Activated CD8-positive, alpha-beta memory T cell treated with anti-CD3 and anti-CD28 coated beads, Interleukin-2, amount 10 ng/mL, durations not matched to agents 7 days and 5 days (primary cell): ENCODE data around the gene PRSS38. TPM values are rescaled to one million over a fixed set of nuclear protein-coding genes. Genes with fewer than 3 reads are reported as not detected.

Source experiments
- ATAC-seq: fragments of 150-1000 bp; cut with Tn5 transposase; one replicate; pipeline ENCODE4 v1.10.0; 2021; ENCODE audit warnings: moderate library complexity
- CTCF ChIA-PET: fragments of 350-600 bp; sonication (Branson Sonifier 250); formaldehyde crosslinking; loops from one replicate; lab custom pipeline; 2021; ENCODE audit warnings: antibody characterized with exemption; lab: Charles Lee
- DNase-seq: peaks from one replicate; pipeline ENCODE4 v3.0.0-alpha.2; 2020
- H3K27ac Mint-ChIP-seq: one replicate; pipeline ENCODE4 v1.8.0; 2021; ENCODE audit warnings: mild to moderate bottlenecking, mixed read lengths
- H3K27me3 Mint-ChIP-seq: one replicate; pipeline ENCODE4 v1.8.0; 2021; ENCODE audit warnings: mixed read lengths
- H3K36me3 Mint-ChIP-seq: one replicate; pipeline ENCODE4 v1.8.0; 2021; ENCODE audit warnings: mild to moderate bottlenecking, mixed read lengths
- H3K4me1 Mint-ChIP-seq: one replicate; pipeline ENCODE4 v1.8.0; 2021; ENCODE audit warnings: mixed read lengths
- H3K4me3 Mint-ChIP-seq: one replicate; pipeline ENCODE4 v1.8.0; 2021; ENCODE audit warnings: mild to moderate bottlenecking, moderate library complexity, mixed read lengths
- H3K9me3 Mint-ChIP-seq: one replicate; pipeline ENCODE4 v1.8.0; 2022; ENCODE audit warnings: low read depth, mixed read lengths
- total RNA-seq, 2 experiments: library from RNA; stranded (reverse); gene quantifications; one replicate each; pipeline ENCODE4 v1.2.3, GENCODE V29; 2021

Gene PRSS38
- total RNA-seq, 2 experiments from 2014 or later, result not detected

DNA sequence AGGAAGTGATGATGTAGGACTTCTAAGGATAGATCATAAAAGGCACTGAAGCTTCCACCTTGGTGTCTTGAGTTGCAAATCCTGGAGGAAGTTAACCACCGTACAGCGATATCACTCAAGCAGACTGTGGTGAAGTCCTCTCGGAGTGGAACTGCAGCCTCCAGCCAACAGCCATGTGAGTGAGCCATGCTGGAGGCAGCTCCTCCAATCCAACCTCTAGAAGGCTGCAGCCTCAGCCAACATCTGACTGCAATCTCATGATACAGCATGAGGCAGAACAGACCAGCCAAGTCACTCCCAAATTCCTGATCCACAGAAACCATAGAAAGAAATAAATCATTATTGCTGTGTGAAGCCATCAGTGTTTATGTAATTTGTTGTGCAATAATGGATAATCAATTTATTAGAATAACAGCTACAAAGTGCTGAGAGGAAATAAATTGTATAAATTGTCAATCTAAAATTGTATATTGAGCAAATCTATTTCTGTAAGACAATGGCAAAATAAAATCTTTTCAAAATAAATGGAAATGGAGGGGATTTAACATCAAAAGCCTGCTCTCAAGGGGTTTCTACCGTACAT, 65.0 kb downstream of the PRSS38 start:
- Mint-ChIP-seq H3K9me3 (no peaks in the 10 kb centered on the region), H3K36me3 (no peaks in the 10 kb centered on the region), H3K4me3 (no peak overlapping the region), H3K27ac (no peak overlapping the region), H3K4me1 (peaks cover 2% of the 10 kb centered on the region), H3K27me3 (peaks cover 19% of the 10 kb centered on the region)
- peak; percentile 36 for DNase-seq
- no peak for ATAC-seq
- CTCF ChIA-PET, result no interaction called here

GRCh38 chr1:227883073-227883520, 67.6 kb downstream of the PRSS38 start:
- CTCF ChIA-PET, result no interaction called here
- Mint-ChIP-seq H3K36me3 (no peaks in the 10 kb centered on the region), H3K4me3 (no peak overlapping the region), H3K27me3 (peaks cover 9% of the 10 kb centered on the region), H3K27ac (no peak overlapping the region), H3K4me1 (peaks cover 10% of the 10 kb centered on the region), H3K9me3 (no peaks in the 10 kb centered on the region)
- ATAC-seq (no peak), DNase-seq (peak; percentile 37)

DNA sequence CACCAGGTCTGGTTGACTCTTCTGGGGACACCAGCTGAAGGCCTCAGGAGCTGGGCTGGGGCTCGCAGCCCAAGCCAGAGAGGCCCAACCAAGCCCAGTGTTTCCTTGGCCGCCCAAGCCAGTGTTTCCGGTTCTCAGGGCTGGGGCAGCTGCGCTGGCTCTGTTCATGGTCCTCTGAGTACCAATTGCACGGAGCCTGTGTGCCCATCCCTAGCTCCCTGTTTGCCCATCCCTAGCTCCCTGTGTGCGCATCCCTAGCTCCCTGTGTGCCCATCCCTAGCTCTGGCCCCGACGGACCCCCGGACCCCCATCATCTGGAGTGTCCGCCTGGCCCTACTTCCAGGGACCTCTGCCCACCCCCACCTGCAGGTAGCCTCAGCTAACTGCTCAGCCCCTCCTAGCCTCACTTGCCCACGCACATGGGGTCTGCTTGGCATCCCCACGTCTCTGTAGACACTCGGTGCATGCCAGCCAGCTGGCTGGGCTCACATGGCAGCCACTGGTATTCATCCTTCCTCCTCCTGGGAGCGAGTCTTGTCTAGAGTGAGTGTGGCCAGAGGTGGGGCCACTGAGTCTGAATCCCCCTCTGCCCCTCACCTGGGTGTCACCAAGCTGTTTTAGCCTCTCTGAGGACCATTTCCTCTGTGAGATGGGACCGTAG, 68.3 kb downstream of the PRSS38 start:
- ATAC-seq (no peak), DNase-seq (peak; percentile 35)
- Mint-ChIP-seq H3K27me3 (peaks cover 9% of the 10 kb centered on the region), H3K36me3 (no peaks in the 10 kb centered on the region), H3K9me3 (no peaks in the 10 kb centered on the region), H3K27ac (no peak overlapping the region), H3K4me3 (no peak overlapping the region), H3K4me1 (peaks cover 10% of the 10 kb centered on the region)
- CTCF ChIA-PET, result no interaction called here

DNA sequence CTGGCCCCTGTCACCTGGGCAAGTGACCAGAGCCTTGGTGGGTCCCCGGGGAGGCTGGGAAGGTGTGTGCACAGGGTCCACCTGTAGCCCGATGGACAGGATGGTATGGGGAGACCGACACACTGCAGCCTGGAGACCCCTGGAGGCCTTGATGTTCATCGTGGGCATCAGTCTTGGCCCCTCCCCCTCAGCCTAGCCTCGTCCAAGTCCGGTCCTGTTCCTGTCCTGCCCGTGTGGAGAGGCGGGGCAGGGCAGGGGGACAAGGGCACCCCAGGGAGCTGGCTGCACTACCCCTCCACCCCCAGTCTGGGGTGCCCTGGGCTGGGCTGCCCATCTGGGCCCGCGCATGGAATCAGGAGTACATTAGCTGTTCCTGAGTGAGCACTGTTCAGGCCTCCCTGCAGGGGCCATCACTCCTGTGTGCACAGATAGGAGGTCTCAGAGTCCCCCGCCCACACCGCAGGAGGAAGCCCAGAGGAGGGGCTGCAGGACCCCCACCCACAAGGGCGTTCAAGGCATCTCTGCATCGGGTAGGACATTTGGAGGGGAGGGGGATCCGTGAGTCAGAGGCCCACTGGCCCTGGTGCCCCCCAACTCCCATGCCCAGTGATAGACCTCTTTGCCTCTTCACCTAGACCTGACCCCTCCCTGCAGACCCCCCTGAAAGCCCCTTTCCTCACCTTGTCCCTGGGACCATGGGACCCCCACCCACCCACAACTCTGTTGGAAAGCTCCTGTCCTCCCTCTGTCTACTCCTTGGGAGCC, 69.1 kb downstream of the PRSS38 start:
- CTCF ChIA-PET, result no interaction called here
- ATAC-seq, result no peak
- H3K27ac Mint-ChIP-seq, result no peak overlapping the region

DNA sequence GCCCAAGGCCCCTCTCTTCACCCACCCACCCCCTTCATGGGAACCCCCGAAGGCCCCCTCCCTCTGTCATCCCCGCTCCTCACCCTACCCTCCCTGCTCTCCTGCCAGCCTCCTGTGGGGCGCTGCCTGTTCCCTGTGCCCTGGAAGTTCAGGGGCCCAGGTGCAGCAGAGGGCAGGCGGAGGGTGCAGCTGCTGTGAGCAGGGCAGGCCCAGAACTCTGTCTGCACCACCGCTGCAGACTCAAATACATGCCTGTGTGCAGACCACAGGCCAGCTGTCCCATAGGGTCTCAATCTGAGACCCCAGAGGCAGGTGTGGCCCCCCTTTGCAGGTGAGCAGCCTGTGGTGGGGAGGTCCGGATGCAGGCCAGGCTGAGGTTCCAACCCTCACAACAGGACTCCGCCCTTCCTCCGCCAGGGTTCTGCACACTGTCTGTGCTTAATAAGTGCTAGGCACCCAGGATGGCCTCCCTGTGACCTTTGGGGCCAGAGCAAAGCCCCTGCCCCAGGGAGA, 69.7 kb downstream of the PRSS38 start:
- Mint-ChIP-seq H3K27me3 (peaks cover 3% of the 10 kb centered on the region), H3K4me3 (no peak overlapping the region), H3K27ac (peak overlapping the region; percentile 76), H3K4me1 (peaks cover 10% of the 10 kb centered on the region), H3K36me3 (no peaks in the 10 kb centered on the region), H3K9me3 (no peaks in the 10 kb centered on the region)
- CTCF ChIA-PET, result interaction anchor here (1.6 kb wide), 1 partner anchor 119 kb away, joined by 4 read pairs; no protein-coding TSS in a partner anchor
- ATAC-seq (peak; percentile 65), DNase-seq (peak; percentile 67)

More for the DNA sequence above, 69.1 kb downstream of the PRSS38 start:
- no peaks in the 10 kb centered on the region for H3K9me3 Mint-ChIP-seq
- H3K36me3 Mint-ChIP-seq, result no peaks in the 10 kb centered on the region
- peaks cover 10% of the 10 kb centered on the region for H3K4me1 Mint-ChIP-seq
- DNase-seq, result no peak
- H3K4me3 Mint-ChIP-seq, result no peak overlapping the region
- H3K27me3 Mint-ChIP-seq, result peaks cover 5% of the 10 kb centered on the region

GRCh38 chr1:227885648-227886502, 70.4 kb downstream of the PRSS38 start:
- Mint-ChIP-seq H3K36me3 (no peaks in the 10 kb centered on the region), H3K4me1 (peaks cover 10% of the 10 kb centered on the region), H3K9me3 (no peaks in the 10 kb centered on the region), H3K4me3 (no peak overlapping the region), H3K27ac (peak overlapping the region; percentile 76), H3K27me3 (peaks cover under 1% of the 10 kb centered on the region)
- peak; percentile 35 for ATAC-seq
- CTCF ChIA-PET, result interaction anchor here (1.6 kb wide), 1 partner anchor 120 kb away, joined by 4 read pairs; no protein-coding TSS in a partner anchor
- peak; percentile 36 for DNase-seq

- CTCF ChIA-PET, result interaction anchor here (1.6 kb wide), 1 partner anchor 121 kb away, joined by 4 read pairs; no protein-coding TSS in a partner anchor
- Mint-ChIP-seq H3K4me3 (no peak overlapping the region), H3K9me3 (no peaks in the 10 kb centered on the region), H3K36me3 (no peaks in the 10 kb centered on the region), H3K27me3 (no peaks in the 10 kb centered on the region), H3K4me1 (peaks cover 10% of the 10 kb centered on the region), H3K27ac (no peak overlapping the region)
- ATAC-seq (no peak), DNase-seq (no peak)
Measured at GRCh38 chr1:227886503-227886961, 71.1 kb downstream of the PRSS38 start.

DNA sequence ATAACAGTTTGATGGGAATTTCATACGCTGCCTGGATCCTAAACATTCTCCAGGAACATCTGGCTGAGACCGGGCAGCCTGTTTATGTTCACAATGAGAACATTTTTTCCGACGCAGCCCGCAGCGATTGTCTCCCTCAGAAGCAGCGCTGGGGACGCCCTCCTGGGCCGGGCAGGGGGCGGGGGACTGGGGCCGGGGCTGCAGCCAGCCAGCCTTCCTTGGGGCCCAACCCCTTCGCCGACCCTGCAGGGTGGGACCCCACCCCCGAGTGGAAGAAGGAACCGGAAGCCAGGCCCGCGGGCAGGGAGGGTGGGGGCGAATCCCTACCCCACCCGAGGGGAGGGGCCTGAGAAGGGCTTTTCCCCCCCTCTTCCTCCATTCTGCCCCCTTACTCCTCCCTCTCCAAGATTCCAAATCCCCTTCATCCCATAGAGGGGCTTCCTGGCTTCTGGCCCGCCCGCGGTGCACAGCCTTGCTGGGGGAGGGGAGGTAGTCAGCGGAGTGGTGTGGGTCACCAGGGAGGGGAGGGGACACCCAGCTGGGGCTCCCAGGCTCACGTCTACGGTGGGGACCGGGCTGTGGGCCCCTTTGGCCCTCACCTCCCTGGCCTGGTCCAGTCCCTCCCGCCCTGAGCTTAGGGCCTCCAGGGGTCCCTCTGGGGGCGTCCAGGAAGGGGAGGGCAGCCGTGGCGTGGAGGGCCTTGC, 71.7 kb downstream of the PRSS38 start:
- ATAC-seq (no peak), DNase-seq (peak; percentile 37)
- Mint-ChIP-seq H3K27me3 (no peaks in the 10 kb centered on the region), H3K4me1 (peaks cover 10% of the 10 kb centered on the region), H3K36me3 (no peaks in the 10 kb centered on the region), H3K27ac (no peak overlapping the region), H3K4me3 (no peak overlapping the region), H3K9me3 (no peaks in the 10 kb centered on the region)
- CTCF ChIA-PET, result no interaction called here

DNA sequence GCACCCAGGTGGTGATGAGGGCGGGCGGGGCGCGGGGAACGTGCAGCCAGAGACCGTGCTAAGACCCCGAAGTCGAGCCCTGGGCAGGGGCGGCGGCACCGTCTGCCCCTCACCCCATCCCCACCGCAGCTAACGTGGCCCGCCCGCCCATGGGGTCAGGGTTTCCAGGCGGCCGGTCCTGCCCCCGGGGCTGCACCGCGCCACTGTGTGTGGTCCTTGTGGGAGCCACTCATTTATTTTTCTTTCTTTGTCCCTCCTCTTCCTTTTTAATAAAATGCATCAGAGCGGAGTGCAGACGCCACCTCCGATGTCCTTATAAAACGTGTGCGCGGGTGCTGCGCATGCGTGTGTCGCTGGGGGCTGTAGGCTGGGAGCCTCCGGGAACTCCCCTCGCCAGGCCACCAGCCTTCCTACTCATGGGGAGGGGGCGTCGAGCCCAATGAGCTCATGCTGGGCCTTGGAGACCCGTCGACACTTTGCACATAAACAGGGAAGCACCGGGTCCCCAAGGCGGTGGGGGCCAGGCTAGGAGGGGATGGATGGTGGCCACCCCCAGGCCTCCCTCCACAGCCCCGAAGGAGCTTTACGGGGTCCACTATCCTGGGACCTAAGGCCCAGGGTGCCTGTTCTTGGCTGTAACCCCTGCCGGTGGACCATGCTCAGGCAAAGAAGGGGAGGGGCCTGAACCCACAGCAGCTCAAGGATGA, 72.4 kb downstream of the PRSS38 start:
- CTCF ChIA-PET, result no interaction called here
- no peaks in the 10 kb centered on the region for H3K9me3 Mint-ChIP-seq
- ATAC-seq (no peak), DNase-seq (peak; percentile 38)
- no peak overlapping the region for H3K27ac Mint-ChIP-seq
- H3K36me3 Mint-ChIP-seq, result no peaks in the 10 kb centered on the region
- peaks cover 10% of the 10 kb centered on the region for H3K4me1 Mint-ChIP-seq
- H3K27me3 Mint-ChIP-seq, result no peaks in the 10 kb centered on the region
- H3K4me3 Mint-ChIP-seq, result no peak overlapping the region

- no peak for DNase-seq
- H3K9me3 Mint-ChIP-seq, result no peaks in the 10 kb centered on the region
- H3K4me1 Mint-ChIP-seq, result peaks cover 10% of the 10 kb centered on the region
- CTCF ChIA-PET, result no interaction called here
- no peaks in the 10 kb centered on the region for H3K27me3 Mint-ChIP-seq
- no peak for ATAC-seq
- no peak overlapping the region for H3K4me3 Mint-ChIP-seq
- H3K27ac Mint-ChIP-seq, result peak overlapping the region; percentile 24
- H3K36me3 Mint-ChIP-seq, result no peaks in the 10 kb centered on the region
Measured at GRCh38 chr1:227888404-227889046, 73.0 kb downstream of the PRSS38 start.

GRCh38 chr1:227889047-227889862, 73.8 kb downstream of the PRSS38 start:
- no peaks in the 10 kb centered on the region for H3K9me3 Mint-ChIP-seq
- H3K36me3 Mint-ChIP-seq, result no peaks in the 10 kb centered on the region
- H3K4me1 Mint-ChIP-seq, result peaks cover 10% of the 10 kb centered on the region
- no peaks in the 10 kb centered on the region for H3K27me3 Mint-ChIP-seq
- no peak overlapping the region for H3K4me3 Mint-ChIP-seq
- no peak for DNase-seq
- no peak for ATAC-seq
- H3K27ac Mint-ChIP-seq, result peak overlapping the region; percentile 24
- CTCF ChIA-PET, result no interaction called here
